ENCODE data around the gene ASB4. TPM values are rescaled to one million over a fixed set of nuclear protein-coding genes. Genes with fewer than 3 reads are reported as not detected.

Gene ASB4
- total RNA-seq, 1 experiment from 2014 or later: not detected

Other genes starting within 250 kb of the ASB4 start
- not detected in 2 replicates for gene PON1, start 161.4 kb upstream of the ASB4 start, total RNA-seq (2014; rRNA removed; shearing (Covaris generic))
- 0.49 TPM in 1 of 2 replicates, not detected in the other for gene PON3, start 89.6 kb upstream of the ASB4 start, total RNA-seq (2014; rRNA removed; shearing (Covaris generic))
- gene PON2, start 50.9 kb upstream of the ASB4 start, total RNA-seq (2014; rRNA removed; shearing (Covaris generic)): 213 and 223 TPM in 2 replicates
- gene PDK4, start 110.6 kb downstream of the ASB4 start, total RNA-seq (2014; rRNA removed; shearing (Covaris generic)): 0.30 and 1.1 TPM in 2 replicates